Mucosa of descending colon (tissue), 3 donors: ENCODE measurements around the gene MMP26. TPM values are rescaled to one million over a fixed set of nuclear protein-coding genes. Genes with fewer than 3 reads are reported as not detected.

Source experiments
- ATAC-seq: fragments of 200-7000 bp; cut with Tn5 transposase; one replicate; pipeline ENCODE4 v1.9.1; 2020; ENCODE audit warnings: mild to moderate bottlenecking, moderate library complexity
- DNase-seq, 3 donors: peaks; one replicate each; pipeline ENCODE4 v3.0.0-alpha.2; 2020
- H3K36me3 ChIP-seq: fragments of 200-600 bp; one replicate; pipeline ENCODE4 v1.8.0; 2021; ENCODE audit warnings: low read depth, mild to moderate bottlenecking
- H3K4me1 ChIP-seq: fragments of 200-600 bp; one replicate; pipeline ENCODE4 v1.8.0; 2021; ENCODE audit warnings: low read depth, mild to moderate bottlenecking
- H3K4me3 ChIP-seq: fragments of 200-600 bp; one replicate; pipeline ENCODE4 v1.8.0; 2021; ENCODE audit warnings: mild to moderate bottlenecking
- H3K9me3 ChIP-seq: fragments of 200-600 bp; one replicate; pipeline ENCODE4 v1.8.0; 2021; ENCODE audit warnings: mild to moderate bottlenecking
- intact Hi-C, 2 donors: fragments of 100-400 bp; cut with DNase I in 1 of 2; cut with micrococcal nuclease in 1 of 2; formaldehyde crosslinking; loops; one replicate each; pipeline versions ENCODE4 v1.11.0 to v1.11.1; 2022; cut with DNase I, micrococcal nuclease
- total RNA-seq, 3 donors: library from RNA; stranded (reverse); fragmentation: NEBNext Ultra II Directional in 2 of 3; extraction: Animal tissue kit (Norgen Biotek cat#: 25700) in 2 of 3; gene quantifications; one replicate each; pipeline versions ENCODE4 v1.2.1 to v1.2.4, GENCODE V29; 2021 to 2023
- TF ChIP-seq, protein P1 (sequence below): fragments of 200-600 bp; IDR thresholded peaks from one replicate; pipeline ENCODE4 v1.8.0; 2022; ENCODE audit warnings: antibody characterized with exemption, mild to moderate bottlenecking
- donor health status: DM: no; HTN: no; CAD: no; lungs with moderate emphysema.
- donor health status: DM: no; HTN: no; CAD: no.
- donor health status: DM: no; HTN: yes; CAD: no.

MMP26 gene
- total RNA-seq, 3 donors from 2014 or later: not detected

DNA sequence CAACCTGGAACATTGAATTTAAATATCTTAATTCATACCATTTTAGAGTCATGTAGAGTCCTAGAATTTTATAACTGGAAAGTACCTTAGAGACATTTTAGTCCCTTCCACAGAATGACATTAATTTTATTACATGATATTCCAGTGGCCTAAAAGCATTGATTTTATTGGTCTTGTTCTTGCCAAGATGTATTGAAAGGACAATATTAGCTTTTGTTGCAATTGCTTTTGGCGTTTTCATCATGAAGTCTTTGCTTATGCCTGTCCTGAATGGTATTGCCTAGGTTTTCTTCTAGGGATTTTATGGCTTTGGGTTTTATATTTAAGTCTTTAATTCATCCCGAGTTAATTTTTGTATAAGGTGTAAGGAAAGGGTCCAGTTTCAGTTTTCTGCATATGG is 36.2 kb downstream of the MMP26 start:
- ATAC-seq (no peak), DNase-seq (no peak)
- TF ChIP-seq, protein P1, sequence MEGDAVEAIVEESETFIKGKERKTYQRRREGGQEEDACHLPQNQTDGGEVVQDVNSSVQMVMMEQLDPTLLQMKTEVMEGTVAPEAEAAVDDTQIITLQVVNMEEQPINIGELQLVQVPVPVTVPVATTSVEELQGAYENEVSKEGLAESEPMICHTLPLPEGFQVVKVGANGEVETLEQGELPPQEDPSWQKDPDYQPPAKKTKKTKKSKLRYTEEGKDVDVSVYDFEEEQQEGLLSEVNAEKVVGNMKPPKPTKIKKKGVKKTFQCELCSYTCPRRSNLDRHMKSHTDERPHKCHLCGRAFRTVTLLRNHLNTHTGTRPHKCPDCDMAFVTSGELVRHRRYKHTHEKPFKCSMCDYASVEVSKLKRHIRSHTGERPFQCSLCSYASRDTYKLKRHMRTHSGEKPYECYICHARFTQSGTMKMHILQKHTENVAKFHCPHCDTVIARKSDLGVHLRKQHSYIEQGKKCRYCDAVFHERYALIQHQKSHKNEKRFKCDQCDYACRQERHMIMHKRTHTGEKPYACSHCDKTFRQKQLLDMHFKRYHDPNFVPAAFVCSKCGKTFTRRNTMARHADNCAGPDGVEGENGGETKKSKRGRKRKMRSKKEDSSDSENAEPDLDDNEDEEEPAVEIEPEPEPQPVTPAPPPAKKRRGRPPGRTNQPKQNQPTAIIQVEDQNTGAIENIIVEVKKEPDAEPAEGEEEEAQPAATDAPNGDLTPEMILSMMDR: no peak
- Histone ChIP-seq H3K9me3 (no peaks in the 10 kb centered on the region), H3K4me3 (no peak overlapping the region), H3K36me3 (no peaks in the 10 kb centered on the region), H3K4me1 (no peaks in the 10 kb centered on the region)
- intact Hi-C loops: no loop called here

DNA sequence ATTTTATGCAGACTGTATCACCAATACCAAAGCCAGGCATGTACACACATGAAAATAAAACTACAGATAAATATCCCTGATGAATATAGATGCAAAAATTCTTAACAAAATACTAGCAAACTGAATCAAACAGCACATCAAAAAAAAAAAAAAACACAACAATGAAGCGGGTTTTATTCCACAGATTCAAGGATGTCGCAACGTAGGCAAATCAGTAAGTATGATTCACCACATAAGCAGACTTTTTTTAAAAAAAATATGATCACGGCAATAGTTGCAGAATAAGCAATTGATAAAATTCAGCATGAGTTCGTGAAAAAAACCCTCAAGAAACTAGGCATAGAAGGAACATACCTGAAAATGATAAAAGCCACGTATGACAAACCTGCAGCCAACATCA is 43.9 kb downstream of the MMP26 start:
- DNase-seq (no peak), ATAC-seq (no peak)
- Histone ChIP-seq H3K9me3 (no peaks in the 10 kb centered on the region), H3K36me3 (no peaks in the 10 kb centered on the region), H3K4me3 (no peak overlapping the region), H3K4me1 (no peaks in the 10 kb centered on the region)
- TF ChIP-seq, protein P1: no peak
- intact Hi-C loops: no loop called here

DNA sequence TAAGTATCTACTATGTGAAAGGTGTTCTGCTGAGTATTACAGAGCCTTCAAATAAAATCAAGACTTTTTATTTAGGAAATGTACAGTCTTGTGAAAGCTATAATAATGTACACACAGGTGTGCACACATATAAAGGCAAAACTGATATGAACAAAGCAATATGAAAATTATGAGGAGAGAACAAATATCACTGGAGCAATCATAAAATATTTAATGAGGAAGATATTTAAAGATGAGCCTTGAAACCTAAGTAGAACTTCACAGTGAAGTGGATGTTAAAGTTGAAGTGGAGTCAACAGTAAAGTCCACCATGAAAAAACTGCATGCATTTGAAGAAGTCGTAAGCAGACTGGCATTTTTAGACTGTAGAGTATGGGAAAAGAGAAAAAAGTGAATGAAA is 46.6 kb downstream of the MMP26 start:
- TF ChIP-seq, protein P1: no peak
- Histone ChIP-seq H3K36me3 (no peaks in the 10 kb centered on the region), H3K9me3 (no peaks in the 10 kb centered on the region), H3K4me1 (no peaks in the 10 kb centered on the region), H3K4me3 (no peak overlapping the region)
- DNase-seq: no peak
- intact Hi-C loops: no loop called here
- ATAC-seq: no peak

Other genes with a start within 250 kb of the MMP26 start
- not detected for gene OR52K1, start 222.1 kb upstream of the MMP26 start, total RNA-seq
- gene OR52M1, start 159.6 kb upstream of the MMP26 start, total RNA-seq: not detected
- not detected for gene OR52I2, start 123.0 kb upstream of the MMP26 start, total RNA-seq
- gene OR52I1, start 110.7 kb upstream of the MMP26 start, total RNA-seq: not detected
- 10 to 100 TPM; 17.6 to 21.7 (median 19.4) TPM for gene TRIM68, start 96.6 kb upstream of the MMP26 start, total RNA-seq
- not detected for gene OR51D1, start 67.3 kb upstream of the MMP26 start, total RNA-seq
- under 1 TPM; 0.32 to 0.95 (median 0.67) TPM for gene OR51E1, start 60.8 kb upstream of the MMP26 start, total RNA-seq
- gene OR51E2, start 6.9 kb upstream of the MMP26 start, total RNA-seq: 10 to 100 TPM in 1 of 3 donors, 1 to 10 TPM in 1, under 1 TPM in 1; 0.46 to 11.0 (median 1.0) TPM
- not detected for gene OR51F1, start 65.2 kb downstream of the MMP26 start, total RNA-seq
- not detected for gene OR52R1, start 99.6 kb downstream of the MMP26 start, total RNA-seq
- not detected for gene OR51F2, start 116.5 kb downstream of the MMP26 start, total RNA-seq
- not detected for gene OR51S1, start 144.4 kb downstream of the MMP26 start, total RNA-seq
- gene OR51T1, start 177.1 kb downstream of the MMP26 start, total RNA-seq: not detected
- gene OR51A7, start 199.0 kb downstream of the MMP26 start, total RNA-seq: not detected
- not detected for gene OR51G2, start 214.6 kb downstream of the MMP26 start, total RNA-seq
- not detected for gene OR51G1, start 219.6 kb downstream of the MMP26 start, total RNA-seq
- gene OR51A4, start 242.8 kb downstream of the MMP26 start, total RNA-seq: not detected